GM10266 (cell line): ENCODE measurements around the gene UBL4A.

ENCODE experiments used
- DNase-seq: peaks from one replicate; pipeline ENCODE4 v3.0.0; 2012; ENCODE audit errors: extremely low spot score
- TF ChIP-seq, protein P1 (sequence below): IDR thresholded peaks from 2 replicates; pipeline ENCODE4 v1.5.1; 2012; ENCODE audit warnings: mild to moderate bottlenecking, low read depth; ENCODE audit not compliant: control insufficient read depth, insufficient read depth; ENCODE audit errors: missing control alignments

UBL4A gene

DNA sequence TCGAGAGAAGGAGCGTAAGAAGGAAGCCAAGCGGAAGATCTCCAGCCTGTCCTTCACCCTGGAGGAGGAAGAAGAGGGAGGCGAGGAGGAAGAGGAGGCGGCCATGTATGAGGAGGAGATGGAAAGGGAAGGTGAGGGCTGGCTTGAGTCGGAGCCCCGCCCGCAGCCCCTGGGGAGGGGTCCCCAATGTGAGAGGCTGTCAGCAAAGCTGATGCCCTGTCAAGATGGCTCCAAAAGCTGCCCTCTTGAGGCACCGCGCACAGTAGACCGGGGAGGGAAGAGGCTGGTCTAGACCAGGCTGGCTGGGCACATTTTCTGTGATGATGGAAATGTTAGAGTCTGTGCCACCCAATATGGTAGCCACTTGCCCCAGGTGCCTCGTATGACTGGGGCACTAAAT lies 40.0 kb downstream of the UBL4A start:
- TF ChIP-seq, protein P1, sequence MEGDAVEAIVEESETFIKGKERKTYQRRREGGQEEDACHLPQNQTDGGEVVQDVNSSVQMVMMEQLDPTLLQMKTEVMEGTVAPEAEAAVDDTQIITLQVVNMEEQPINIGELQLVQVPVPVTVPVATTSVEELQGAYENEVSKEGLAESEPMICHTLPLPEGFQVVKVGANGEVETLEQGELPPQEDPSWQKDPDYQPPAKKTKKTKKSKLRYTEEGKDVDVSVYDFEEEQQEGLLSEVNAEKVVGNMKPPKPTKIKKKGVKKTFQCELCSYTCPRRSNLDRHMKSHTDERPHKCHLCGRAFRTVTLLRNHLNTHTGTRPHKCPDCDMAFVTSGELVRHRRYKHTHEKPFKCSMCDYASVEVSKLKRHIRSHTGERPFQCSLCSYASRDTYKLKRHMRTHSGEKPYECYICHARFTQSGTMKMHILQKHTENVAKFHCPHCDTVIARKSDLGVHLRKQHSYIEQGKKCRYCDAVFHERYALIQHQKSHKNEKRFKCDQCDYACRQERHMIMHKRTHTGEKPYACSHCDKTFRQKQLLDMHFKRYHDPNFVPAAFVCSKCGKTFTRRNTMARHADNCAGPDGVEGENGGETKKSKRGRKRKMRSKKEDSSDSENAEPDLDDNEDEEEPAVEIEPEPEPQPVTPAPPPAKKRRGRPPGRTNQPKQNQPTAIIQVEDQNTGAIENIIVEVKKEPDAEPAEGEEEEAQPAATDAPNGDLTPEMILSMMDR = no peak

DNA sequence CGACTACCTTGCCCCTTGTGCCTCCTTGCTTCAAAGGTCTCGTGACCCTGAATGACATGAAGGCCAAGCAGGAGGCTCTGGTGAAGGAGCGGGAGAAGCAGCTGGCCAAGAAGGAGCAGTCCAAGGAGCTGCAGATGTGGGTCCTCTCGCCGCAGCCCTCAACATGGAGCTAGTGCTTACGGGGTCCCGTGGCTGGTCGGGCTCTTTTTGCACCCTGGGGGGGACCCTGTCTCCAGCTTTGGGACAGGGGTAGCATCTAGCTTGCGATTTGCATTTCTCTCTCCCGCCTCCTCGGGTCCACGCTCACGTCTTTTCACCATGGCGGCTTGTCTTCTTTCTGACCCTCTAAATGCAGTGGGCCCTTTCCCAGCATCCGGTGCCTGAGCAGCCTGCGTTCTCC lies 40.6 kb downstream of the UBL4A start:
- TF ChIP-seq, protein P1 = no peak
- DNase-seq = no peak

More for the DNA sequence above, 40.0 kb downstream of the UBL4A start:
- no peak for DNase-seq

DNA sequence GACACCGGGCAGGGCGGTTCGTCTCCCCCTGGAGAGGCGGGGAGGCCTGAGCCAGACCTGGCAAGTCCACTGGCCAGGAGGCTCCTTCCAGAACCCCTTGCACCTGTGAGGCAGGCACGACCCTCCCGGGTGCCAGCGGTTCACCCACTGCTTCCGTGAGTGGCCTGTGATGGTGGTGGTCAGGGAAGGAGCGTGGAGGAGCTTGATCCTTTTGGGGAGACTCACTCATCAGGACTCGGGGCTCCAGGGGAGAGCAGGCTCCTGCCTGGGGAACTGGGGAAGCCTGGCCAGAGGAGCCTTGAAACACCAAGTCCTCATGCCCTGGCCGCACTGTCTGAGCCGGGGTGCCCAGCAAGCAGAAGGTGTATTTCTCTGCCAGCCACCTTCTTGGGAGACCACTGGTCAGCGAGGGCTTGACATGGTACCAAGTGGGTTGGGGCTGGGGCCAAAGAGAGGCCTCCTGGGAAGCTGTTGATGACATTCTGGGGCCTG lies 41.6 kb downstream of the UBL4A start:
- TF ChIP-seq, protein P1 = no peak
- no peak for DNase-seq

DNA sequence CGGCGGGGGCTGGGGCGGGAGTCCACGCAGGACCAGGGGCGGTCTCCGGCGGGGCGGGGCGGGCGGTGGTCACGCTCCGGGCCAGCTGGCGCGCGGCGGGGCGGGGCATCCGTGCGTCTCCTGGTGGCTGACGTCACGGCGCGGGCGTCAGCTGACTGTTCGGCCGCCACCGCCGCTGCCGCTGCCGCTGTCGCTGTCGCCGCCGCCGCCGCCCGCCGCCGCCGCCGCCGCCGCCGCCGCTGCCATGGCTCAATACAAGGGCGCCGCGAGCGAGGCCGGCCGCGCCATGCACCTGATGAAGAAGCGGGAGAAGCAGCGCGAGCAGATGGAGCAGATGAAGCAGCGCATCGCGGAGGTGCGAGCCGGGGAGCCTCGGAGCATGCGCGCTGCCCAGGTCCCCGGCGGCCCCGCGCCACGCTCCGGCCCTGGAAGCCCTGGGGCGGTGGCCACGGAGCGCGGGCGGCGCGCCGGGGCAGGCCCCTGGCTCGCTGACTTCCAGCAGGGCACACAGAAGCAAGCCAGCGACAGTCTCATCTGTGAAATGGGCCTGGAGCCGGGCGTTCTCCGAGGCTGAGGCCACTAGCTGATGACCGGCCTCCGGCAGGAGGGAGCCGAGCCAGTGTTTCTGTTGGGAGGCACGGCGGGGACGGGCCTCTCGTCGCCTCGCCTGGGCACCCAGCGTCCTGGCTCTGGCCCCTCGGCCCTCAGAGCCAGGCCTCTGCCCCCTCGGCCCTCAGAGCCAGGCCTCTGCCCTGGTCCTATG lies 42.2 kb downstream of the UBL4A start, which contains the start of gene FAM50A:
FAM50A (plus strand) TSS at position 150 of the 763 bp plus-strand sequence; CDS start at position 245, 95 bp downstream.
- DNase-seq = peak; percentile 92
- TF ChIP-seq, protein P1 = no peak

DNA sequence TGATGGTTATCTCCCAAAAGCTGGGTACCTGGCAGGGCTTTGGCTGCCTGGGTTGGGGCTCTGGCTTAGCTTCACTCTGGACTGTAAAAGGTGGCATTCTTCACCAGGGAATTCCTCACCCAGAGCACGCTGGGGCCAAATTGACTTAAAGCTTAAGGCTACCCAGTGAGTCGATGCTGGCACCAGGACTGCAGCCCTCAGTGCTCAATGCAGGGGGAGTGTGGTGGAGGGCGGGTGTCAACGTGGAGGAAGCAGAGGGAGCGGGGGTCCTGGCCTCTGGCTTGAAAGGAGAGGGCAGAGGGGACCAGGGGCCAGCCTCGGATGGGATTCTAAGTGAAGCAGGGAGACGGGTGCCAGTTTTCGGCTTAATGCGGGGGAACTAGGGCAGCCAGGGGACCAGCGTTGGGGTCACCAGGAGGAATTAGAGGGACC lies 42.9 kb downstream of the UBL4A start:
- DNase-seq = no peak
- TF ChIP-seq, protein P1 = no peak

DNA sequence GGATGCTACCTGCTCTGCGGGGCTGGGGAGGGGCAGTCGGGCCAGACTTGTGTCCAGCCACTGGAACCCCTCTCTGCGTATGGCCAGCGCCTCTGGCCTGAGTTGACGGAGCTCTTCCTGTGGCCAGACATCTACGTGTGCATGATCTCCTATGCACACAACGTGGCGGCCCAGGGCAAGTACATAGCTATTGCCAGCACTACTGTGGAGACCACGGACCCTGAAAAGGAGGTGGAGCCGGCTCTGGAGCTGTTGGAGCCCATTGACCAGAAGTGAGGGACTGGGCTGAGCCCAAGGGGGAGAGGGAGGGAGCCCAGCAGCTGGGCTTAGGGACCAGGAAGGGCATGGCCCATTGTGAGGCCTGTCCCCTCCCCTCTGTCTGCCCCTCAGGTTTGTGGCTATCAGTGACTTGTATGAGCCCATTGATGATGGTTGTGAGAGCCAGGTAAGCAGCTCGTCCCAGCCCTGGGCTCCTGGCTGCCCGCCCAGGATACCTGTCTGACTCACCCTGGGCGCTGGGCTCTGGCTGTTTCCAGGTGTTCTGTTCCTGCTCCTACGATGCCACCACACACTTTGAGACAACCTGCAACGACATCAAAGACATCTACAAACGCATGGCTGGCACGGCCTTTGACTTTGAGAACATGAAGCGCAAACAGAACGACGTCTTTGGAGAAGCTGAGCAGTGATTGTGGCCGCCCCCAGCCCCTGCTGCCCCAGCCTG lies 44.3 kb downstream of the UBL4A start:
- DNase-seq = no peak
- TF ChIP-seq, protein P1 = no peak

DNA sequence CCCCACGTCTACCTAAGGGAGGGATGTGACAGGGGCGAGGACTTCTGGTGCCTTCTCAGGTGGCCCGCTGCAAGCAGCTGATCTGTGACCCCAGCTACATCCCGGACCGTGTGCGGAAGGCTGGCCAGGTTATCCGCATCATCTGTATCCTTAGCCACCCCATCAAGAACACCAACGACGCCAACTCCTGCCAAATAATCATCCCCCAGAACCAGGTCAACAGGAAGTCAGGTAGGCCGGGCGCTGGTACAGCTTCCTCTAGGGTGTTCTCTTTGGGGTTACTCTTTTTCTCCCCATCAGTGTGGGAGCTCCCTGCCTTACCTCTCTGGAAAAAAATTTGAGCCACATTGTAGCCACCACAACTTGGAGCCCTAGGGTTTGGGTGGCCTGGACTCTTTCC lies 44.9 kb downstream of the UBL4A start:
- no peak for DNase-seq
- TF ChIP-seq, protein P1 = no peak
